Fibroblast of lung (primary cell): ENCODE results near the gene HMGN1.

Experiments used
- CTCF ChIP-seq, 2 donors: IDR thresholded peaks in 1 of 2; conservative IDR thresholded peaks in 1 of 2; 1 replicate in 1 of 2; 2 replicates in 1 of 2; pipeline ENCODE4 v1.5.1; 2011 to 2012; ENCODE audit warnings: low read length in 2 of 2, control low read depth in 1 of 2, inconsistent platforms in 1 of 2, low read depth in 1 of 2, mild to moderate bottlenecking in 1 of 2
- EZH2 ChIP-seq: IDR thresholded peaks from 2 replicates; pipeline ENCODE4 v1.5.1; 2012; ENCODE audit warnings: low read length, control low read depth, mild to moderate bottlenecking; ENCODE audit errors: missing control alignments

DNA sequence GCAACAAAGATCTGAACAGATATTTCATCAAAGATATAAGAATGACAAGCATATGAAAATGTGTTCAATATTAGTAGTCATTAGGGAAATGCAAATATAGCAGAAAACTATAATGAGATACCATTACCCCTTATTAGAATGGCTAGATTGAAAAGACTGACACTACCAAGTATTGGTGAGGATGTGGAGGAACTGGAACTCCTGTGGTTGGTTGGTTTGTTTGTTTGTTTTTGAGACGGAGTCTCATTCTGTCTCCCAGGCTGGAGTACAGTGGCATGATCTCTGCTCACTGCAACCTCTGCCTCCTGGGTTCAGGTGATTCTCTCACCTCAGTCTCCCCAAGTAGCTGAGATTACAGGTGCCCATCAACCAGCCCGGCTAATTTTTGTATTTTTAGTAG, 18.9 kb upstream of the HMGN1 start:
- TF ChIP-seq CTCF (conservative IDR thresholded peaks at IDR 0.05 in 1 of 2, IDR thresholded peaks at IDR 0.05 in 1 of 2; ENCODE audit: low read depth in 1 of 2, low read length in 2 of 2), result no peak
- no peak for TF ChIP-seq EZH2
